A549 (cell line): ENCODE results near the gene ACOT7.
"Not testable (repeated sequence)": the region's sequence is repeated elsewhere in the genome, so short reads cannot be mapped to it uniquely, and the experiment has no call there.

Source experiments
- BHLHE40 ChIP-seq: IDR thresholded peaks from 2 replicates; pipeline ENCODE4 v1.6.1; 2012; ENCODE audit warnings: low read depth, low read length, inconsistent platforms
- CEBPB ChIP-seq, 2 experiments: fragments of >200 bp in 1 of 2; sonication (Bioruptor Twin) in 1 of 2; formaldehyde crosslinking in 1 of 2; IDR thresholded peaks; 2 replicates each; pipeline ENCODE4 v1.6.1; 2012 to 2016
- CTCF ChIP-seq: fragments of >200 bp; sonication (Bioruptor Twin); formaldehyde crosslinking; IDR thresholded peaks from 3 replicates; pipeline ENCODE4 v1.5.1; 2016
- E2F6 ChIP-seq: IDR thresholded peaks from 2 replicates; pipeline ENCODE4 v1.6.1; 2012; ENCODE audit warnings: low read depth, borderline replicate concordance
- EHF ChIP-seq: fragments of 250-450 bp; sonication (Bioruptor Pico); IDR thresholded peaks from 2 replicates; pipeline ENCODE4 v1.5.0; 2020; ENCODE audit warnings: mild to moderate bottlenecking
- EP300 ChIP-seq, 2 experiments: fragments of >200 bp; sonication (Bioruptor Twin); formaldehyde crosslinking; IDR thresholded peaks; 2 replicates in 1 of 2; 3 replicates in 1 of 2; pipeline ENCODE4 v1.6.1; 2016 to 2017
- HDAC2 ChIP-seq: fragments of 200-600 bp; sonication (generic); IDR thresholded peaks from 2 replicates; pipeline ENCODE4 v1.6.1; 2016
- HOXA7 ChIP-seq: fragments of 250-450 bp; sonication (Bioruptor Pico); IDR thresholded peaks from 2 replicates; pipeline ENCODE4 v1.5.0; 2020; ENCODE audit warnings: mild to moderate bottlenecking, moderate library complexity
- JUN ChIP-seq, 2 experiments: fragments of >200 bp; sonication (Bioruptor Twin); formaldehyde crosslinking; IDR thresholded peaks; 2 replicates in 1 of 2; 3 replicates in 1 of 2; pipeline ENCODE4 v1.6.1; 2016 to 2017
- POLR2A ChIP-seq: IDR thresholded peaks from 2 replicates; pipeline ENCODE4 v1.6.1; 2012; ENCODE audit warnings: mild to moderate bottlenecking, low read length
- RAD21 ChIP-seq, 2 experiments: fragments of >200 bp in 1 of 2; sonication (Bioruptor Twin) in 1 of 2; formaldehyde crosslinking in 1 of 2; IDR thresholded peaks in 1 of 2; conservative IDR thresholded peaks in 1 of 2; 2 replicates in 1 of 2; 3 replicates in 1 of 2; pipeline ENCODE4 v1.6.1; 2012 to 2018; ENCODE audit warnings: inconsistent platforms in 1 of 2
- RCOR1 ChIP-seq: fragments of 150-350 bp; IDR thresholded peaks from 2 replicates; pipeline ENCODE4 v1.6.1; 2014; ENCODE audit warnings: antibody characterized with exemption, low read length, low read depth
- REST ChIP-seq: fragments of 200-600 bp; sonication (generic); IDR thresholded peaks from 2 replicates; pipeline ENCODE4 v1.6.1; 2016; ENCODE audit warnings: antibody characterized with exemption, mild to moderate bottlenecking, moderate library complexity
- USF2 ChIP-seq: fragments of 450-650 bp; IDR thresholded peaks from 2 replicates; pipeline ENCODE4 v1.6.1; 2014; ENCODE audit warnings: antibody characterized with exemption

GRCh38 chr1:6428453-6428852 lies 34.9 kb upstream of the ACOT7 start:
- not testable (repeated sequence) for TF ChIP-seq JUN (IDR thresholded peaks at IDR 0.05); BHLHE40; USF2; CTCF; HOXA7 (CRISPR knock-in tag); HDAC2; EP300 (IDR thresholded peaks at IDR 0.05); CEBPB (IDR thresholded peaks at IDR 0.05); EHF (CRISPR knock-in tag); RAD21 (conservative IDR thresholded peaks at IDR 0.05 in 1 of 2, IDR thresholded peaks at IDR 0.05 in 1 of 2); RCOR1; REST; POLR2A; E2F6
